HCT116 (cell line): ENCODE data around the gene LRP1B. TPM values are rescaled to one million over a fixed set of nuclear protein-coding genes. Genes with fewer than 3 reads are reported as not detected.

Experiments
- ATAC-seq: fragments of 200-7000 bp; cut with Tn5 transposase; 2 replicates; pipeline ENCODE4 v1.9.1; 2020; ENCODE audit warnings: mild to moderate bottlenecking, moderate library complexity
- BruUV-seq: library from RNA; stranded (reverse); fragments of 400-500 nt; replicated peaks from 2 replicates; lab custom pipeline; 2021; lab: Mats Ljungman, UMichigan
- CTCF ChIA-PET: fragments of 300-600 bp; sonication (Branson Sonifier 250); formaldehyde crosslinking; loops from one replicate; lab custom pipeline; 2021; ENCODE audit warnings: antibody characterized with exemption; lab: Charles Lee
- POLR2A ChIA-PET: fragments of 300-600, 350-600 bp; sonication (Branson Sonifier 250); formaldehyde crosslinking; loops from one replicate; lab custom pipeline; 2021; ENCODE audit warnings: antibody characterized with exemption; lab: Charles Lee
- RAD21 ChIA-PET, 2 experiments: fragments of 300-600 bp; sonication (Branson Sonifier 250); formaldehyde crosslinking; loops; one replicate each; lab custom pipeline; 2023; ENCODE audit warnings: low total read pairs in 2 of 2; ENCODE audit not compliant: uncharacterized antibody in 2 of 2, unreplicated experiment in 2 of 2, low non-redundant PET in 1 of 2; lab: Charles Lee
- DNase-seq: peaks from one replicate; pipeline ENCODE4 v3.0.0-alpha.2; 2010; ENCODE audit warnings: low read depth, low spot score
- H2AFZ ChIP-seq: fragments of 200-600 bp; shearing (Covaris generic), sonication (generic); 2 replicates; pipeline ENCODE4 v1.6.1; 2017; ENCODE audit warnings: low read depth, mixed run types, mixed read lengths, antibody characterized with exemption, low read length; ENCODE audit not compliant: poor library complexity, severe bottlenecking
- H3K27ac ChIP-seq: 2 replicates; pipeline ENCODE4 v1.5.1; 2012; ENCODE audit warnings: low read depth, low read length
- H3K27me3 ChIP-seq: fragments of 200-600 bp; sonication (generic); 2 replicates; pipeline ENCODE4 v1.6.1; 2016; ENCODE audit warnings: mixed run types, low read length, mixed read lengths; ENCODE audit not compliant: insufficient read depth
- H3K36me3 ChIP-seq, 2 experiments: fragments of 200-500 bp in 1 of 2; fragments of 200-600 bp in 1 of 2; sonication (Bioruptor generic) in 1 of 2; sonication (generic) in 1 of 2; 2 replicates each; pipeline versions ENCODE4 v1.5.1 to v1.6.1; 2014 to 2016; ENCODE audit warnings: low read length in 2 of 2, inconsistent platforms in 1 of 2, mixed read lengths in 1 of 2, mixed run types in 1 of 2; ENCODE audit not compliant: insufficient read depth in 2 of 2, control insufficient read depth in 1 of 2
- H3K4me1 ChIP-seq, 2 experiments: fragments of 200-600 bp in 1 of 2; sonication (generic) in 1 of 2; 2 replicates each; pipeline versions ENCODE4 v1.5.1 to v1.6.1; 2012 to 2017; ENCODE audit warnings: low read length in 2 of 2, inconsistent platforms in 1 of 2, mild to moderate bottlenecking in 1 of 2, mixed read lengths in 1 of 2, mixed run types in 1 of 2, moderate library complexity in 1 of 2; ENCODE audit not compliant: insufficient read depth in 2 of 2, control insufficient read depth in 1 of 2
- H3K4me2 ChIP-seq: fragments of 200-600 bp; sonication (generic); 2 replicates; pipeline ENCODE4 v1.6.1; 2017; ENCODE audit warnings: mixed run types, low read length, mixed read lengths
- H3K4me3 ChIP-seq, 2 experiments: fragments of 200-600 bp in 1 of 2; sonication (generic) in 1 of 2; replicated peaks in 1 of 2; 2 replicates each; pipeline ENCODE4 v1.5.1; 2011 to 2016; ENCODE audit warnings: low read length in 2 of 2, control low read depth in 1 of 2, low read depth in 1 of 2, mild to moderate bottlenecking in 1 of 2, mixed read lengths in 1 of 2, mixed run types in 1 of 2
- H3K79me2 ChIP-seq: fragments of 200-600 bp; sonication (generic); 2 replicates; pipeline ENCODE4 v1.6.1; 2017; ENCODE audit warnings: mild to moderate bottlenecking, mixed run types, low read length, moderate library complexity, mixed read lengths; ENCODE audit not compliant: insufficient read depth
- H3K9ac ChIP-seq: fragments of 200-600 bp; sonication (generic); 2 replicates; pipeline ENCODE4 v1.6.1; 2016; ENCODE audit warnings: low read length, mixed read lengths
- H3K9me2 ChIP-seq: fragments of 200-600 bp; sonication (generic), shearing (Covaris generic); 2 replicates; pipeline ENCODE4 v1.6.1; 2017; ENCODE audit warnings: mixed run types, mild to moderate bottlenecking, moderate library complexity; ENCODE audit not compliant: insufficient read depth
- H3K9me3 ChIP-seq, 2 experiments: fragments of 200-500 bp in 1 of 2; fragments of 200-600 bp in 1 of 2; sonication (Bioruptor generic) in 1 of 2; sonication (generic) in 1 of 2; 2 replicates each; pipeline ENCODE4 v1.6.1; 2014 to 2017; ENCODE audit warnings: low read length in 2 of 2, mixed read lengths in 2 of 2, inconsistent platforms in 1 of 2, low read depth in 1 of 2, mild to moderate bottlenecking in 1 of 2, mixed run types in 1 of 2, moderate library complexity in 1 of 2; ENCODE audit not compliant: control insufficient read depth in 1 of 2, insufficient read depth in 1 of 2
- H4K20me1 ChIP-seq: fragments of 200-600 bp; sonication (generic), shearing (Covaris generic); 2 replicates; pipeline ENCODE4 v1.6.1; 2017; ENCODE audit warnings: mixed run types, mild to moderate bottlenecking, moderate library complexity; ENCODE audit not compliant: insufficient read depth
- ELF1 ChIP-seq: IDR thresholded peaks from 2 replicates; pipeline ENCODE4 v1.6.1; 2012; ENCODE audit warnings: low read depth, borderline replicate concordance
- EZH2 ChIP-seq: fragments of 200-600 bp; sonication (generic); IDR thresholded peaks from 2 replicates; pipeline ENCODE4 v1.6.1; 2017; ENCODE audit warnings: antibody characterized with exemption, mixed run types
- FOSL1 ChIP-seq: IDR thresholded peaks from 2 replicates; pipeline ENCODE4 v1.6.1; 2012; ENCODE audit warnings: low read depth
- JUND ChIP-seq: IDR thresholded peaks from 2 replicates; pipeline ENCODE4 v1.6.1; 2012
- MAX ChIP-seq: IDR thresholded peaks from 2 replicates; pipeline ENCODE4 v1.6.1; 2012
- POLR2A ChIP-seq: IDR thresholded peaks from 2 replicates; pipeline ENCODE4 v1.7.0; 2011; ENCODE audit warnings: borderline replicate concordance; ENCODE audit not compliant: insufficient read depth, insufficient read length; ENCODE audit errors: extremely low read depth
- POLR2AphosphoS5 ChIP-seq: IDR thresholded peaks from 2 replicates; pipeline ENCODE4 v1.6.1; 2011; ENCODE audit warnings: mild to moderate bottlenecking, low read depth, low read length, moderate library complexity
- RAD21 ChIP-seq: IDR thresholded peaks from 2 replicates; pipeline ENCODE4 v1.6.1; 2012; ENCODE audit warnings: low read depth, mild to moderate bottlenecking
- SIN3A ChIP-seq: IDR thresholded peaks from 2 replicates; pipeline ENCODE4 v1.6.1; 2012; ENCODE audit warnings: low read depth
- TCF7L2 ChIP-seq: IDR thresholded peaks from 2 replicates; pipeline ENCODE4 v1.7.0; 2011; ENCODE audit warnings: borderline replicate concordance, inconsistent platforms; ENCODE audit not compliant: insufficient read depth, insufficient read length; ENCODE audit errors: extremely low read depth
- ZFX ChIP-seq: fragments of 450-650 bp; IDR thresholded peaks from 2 replicates; pipeline ENCODE4 v1.6.1; 2017
- ZNF274 ChIP-seq: fragments of 200-500 bp; sonication (Bioruptor generic); IDR thresholded peaks from 2 replicates; pipeline ENCODE4 v1.6.1; 2014; ENCODE audit warnings: mild to moderate bottlenecking, low read depth, low read length, inconsistent platforms
- intact Hi-C: fragments of 100-400 bp; cut with micrococcal nuclease; formaldehyde crosslinking; loops from 2 replicates; pipeline ENCODE4 v1.10.0; 2022
- total RNA-seq: library from RNA; stranded (reverse); gene quantifications from one replicate; pipeline ENCODE4 v1.2.1, GENCODE V29; 2021; ENCODE audit not compliant: unreplicated experiment

Gene LRP1B
- total RNA-seq, 1 experiment from 2014 or later: 0.34 TPM

- BruUV-seq: no TSS peak
- no peaks in the 10 kb centered on the region for H3K27me3 ChIP-seq
- no peaks in the 10 kb centered on the region for H3K9me2 ChIP-seq
- H3K27ac ChIP-seq: no peak overlapping the region
- H3K9ac ChIP-seq: no peak overlapping the region
- RAD21 ChIA-PET: no interaction called here
- ATAC-seq (no peak), DNase-seq (no peak)
- no peaks in the 10 kb centered on the region for H3K4me1 ChIP-seq
- H3K36me3 ChIP-seq: no peaks in the 10 kb centered on the region
- H3K79me2 ChIP-seq: no peaks in the 10 kb centered on the region
- no peak overlapping the region for H3K4me3 ChIP-seq
- intact Hi-C loops: no loop called here
- CTCF ChIA-PET: no interaction called here
- no peak for TF ChIP-seq POLR2AphosphoS5
- no peak for TF ChIP-seq POLR2A
- TF ChIP-seq TCF7L2: no peak
- no peak for TF ChIP-seq EZH2
- H3K4me2 ChIP-seq: no peak overlapping the region
- no peak overlapping the region for H2AFZ ChIP-seq
- POLR2A ChIA-PET: no interaction called here
- H3K9me3 ChIP-seq: no peaks in the 10 kb centered on the region
- H4K20me1 ChIP-seq: no peaks in the 10 kb centered on the region
Measured at GRCh38 chr2:140747665-140748064, 1383.2 kb downstream of the LRP1B start.

GRCh38 chr2:140747090-140747489 lies 1383.7 kb downstream of the LRP1B start:
- H3K4me2 ChIP-seq: no peak overlapping the region
- no peaks in the 10 kb centered on the region for H3K79me2 ChIP-seq
- BruUV-seq: no TSS peak
- H3K36me3 ChIP-seq: no peaks in the 10 kb centered on the region
- TF ChIP-seq FOSL1 (no peak), TCF7L2 (no peak), POLR2A (no peak), RAD21 (no peak), SIN3A (no peak), ELF1 (no peak), EZH2 (no peak), ZNF274 (no peak), JUND (no peak), MAX (no peak), ZFX (no peak)
- H3K27ac ChIP-seq: no peak overlapping the region
- H3K4me1 ChIP-seq: no peaks in the 10 kb centered on the region
- ChIA-PET CTCF (no interaction called here), POLR2A (no interaction called here), RAD21 (no interaction called here)
- no peak for ATAC-seq
- no peaks in the 10 kb centered on the region for H3K9me3 ChIP-seq
- no peaks in the 10 kb centered on the region for H4K20me1 ChIP-seq
- DNase-seq: no peak
- H3K9ac ChIP-seq: no peak overlapping the region
- H3K27me3 ChIP-seq: no peaks in the 10 kb centered on the region
- H3K9me2 ChIP-seq: no peaks in the 10 kb centered on the region
- intact Hi-C loops: no loop called here
- no peak overlapping the region for H3K4me3 ChIP-seq
- no peak overlapping the region for H2AFZ ChIP-seq
